ENCODE measurements around the gene MAPK8.

MAPK8 gene

DNA sequence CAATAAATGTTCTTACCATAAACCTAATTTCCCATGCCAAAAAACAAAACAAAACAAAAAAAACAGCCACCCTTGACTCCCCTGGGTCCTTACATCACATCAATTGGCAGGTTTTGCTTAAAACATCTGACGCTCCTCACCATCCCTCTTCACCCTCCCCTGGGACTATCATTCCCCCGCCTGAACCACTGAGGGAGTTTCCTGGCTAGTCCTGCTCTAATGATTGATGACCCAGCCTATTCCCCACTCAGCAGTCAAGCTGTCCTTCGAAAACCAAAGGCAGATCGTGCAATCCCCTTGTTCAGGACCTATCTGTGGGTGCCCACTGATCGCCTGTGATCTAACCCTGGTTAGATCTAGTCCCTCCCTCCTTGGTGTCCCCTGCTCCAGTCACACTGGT lies 20.8 kb upstream of the MAPK8 start:
- H3K36me3 Mint-ChIP-seq (ENCODE audit: low read depth) = no peaks in the 10 kb centered on the region
- peaks cover 2% of the 10 kb centered on the region for H3K27me3 Mint-ChIP-seq (ENCODE audit: low read depth)
- no peak overlapping the region for H3K4me3 Mint-ChIP-seq
- peaks cover 31% of the 10 kb centered on the region for H3K9me3 Mint-ChIP-seq
- DNase-seq (ENCODE audit: low spot score) = no peak
- no peak overlapping the region for H3K27ac Mint-ChIP-seq
- peaks cover 26% of the 10 kb centered on the region for H3K4me1 Mint-ChIP-seq (ENCODE audit: low read depth)

DNA sequence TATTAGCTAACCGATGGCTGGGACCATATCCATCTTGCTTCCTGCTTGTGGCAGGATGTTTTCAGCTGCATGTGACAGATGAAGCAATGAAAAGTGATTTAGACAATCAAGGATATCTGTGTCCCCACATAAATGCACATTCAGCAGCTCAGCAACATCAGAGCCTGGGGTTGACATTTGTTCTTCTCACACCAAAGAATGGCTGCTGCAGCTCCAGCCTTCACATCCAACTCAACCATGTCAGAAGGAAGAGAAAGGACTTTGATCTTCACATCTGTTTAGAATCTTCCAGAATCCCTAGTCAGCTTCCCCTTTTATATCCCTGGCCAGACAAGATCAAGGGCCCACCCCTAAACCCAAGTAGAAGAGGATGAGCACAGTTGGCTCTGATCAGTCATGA lies 20.1 kb upstream of the MAPK8 start:
- peaks cover 31% of the 10 kb centered on the region for H3K4me1 Mint-ChIP-seq (ENCODE audit: low read depth)
- peaks cover 2% of the 10 kb centered on the region for H3K27me3 Mint-ChIP-seq (ENCODE audit: low read depth)
- no peak for DNase-seq (ENCODE audit: low spot score)
- no peaks in the 10 kb centered on the region for H3K36me3 Mint-ChIP-seq (ENCODE audit: low read depth)
- no peak overlapping the region for H3K4me3 Mint-ChIP-seq
- H3K27ac Mint-ChIP-seq = no peak overlapping the region
- H3K9me3 Mint-ChIP-seq = peaks cover 26% of the 10 kb centered on the region

DNA sequence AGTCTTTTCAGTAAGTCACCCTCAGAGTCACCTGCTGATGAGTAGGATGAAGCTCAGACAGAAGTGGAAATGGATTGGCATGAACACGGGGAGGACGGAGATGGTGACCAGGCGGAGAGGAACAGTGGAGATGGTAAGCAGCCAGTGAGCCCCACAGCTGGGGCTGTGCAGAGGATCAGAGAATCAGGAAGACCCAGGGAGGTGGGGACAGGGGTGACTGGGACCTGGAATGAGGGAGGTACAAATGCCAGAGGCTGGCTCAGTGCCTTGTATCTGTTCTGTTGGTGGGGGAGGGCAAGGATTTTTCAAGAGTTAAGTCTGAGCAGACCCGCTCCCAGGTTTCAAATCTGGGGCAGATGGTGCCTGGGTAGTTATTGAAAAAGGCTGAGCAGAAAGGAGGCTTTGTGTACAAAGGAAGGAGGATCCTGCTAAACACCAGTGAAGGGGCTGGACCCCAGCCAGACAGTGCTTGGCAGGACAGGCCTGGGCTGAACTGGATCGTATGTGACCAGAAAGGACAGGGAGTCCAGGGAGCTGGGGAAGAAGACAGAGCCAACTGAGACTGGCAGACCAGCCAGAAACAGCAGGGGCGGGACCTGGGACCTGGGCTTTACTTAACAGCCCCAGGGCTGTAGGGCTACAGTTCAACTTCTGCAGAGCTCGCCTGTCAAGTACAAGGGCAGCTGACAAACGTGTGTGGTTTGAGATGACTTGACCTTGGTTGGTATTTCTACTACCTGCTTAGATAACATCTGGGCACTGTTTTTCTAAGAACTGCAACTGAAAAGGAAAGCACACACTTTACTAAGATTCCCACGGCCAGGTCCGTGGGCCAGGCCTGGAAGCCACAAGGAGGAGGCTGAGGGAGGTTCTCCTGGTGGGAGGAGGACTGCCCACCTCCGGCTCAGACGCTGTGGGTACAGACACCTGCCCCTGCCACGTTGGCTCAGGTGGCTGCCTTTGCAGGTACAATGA lies 18.8 kb upstream of the MAPK8 start:
- H3K27ac Mint-ChIP-seq = peak overlapping the region; percentile 17
- no peaks in the 10 kb centered on the region for H3K36me3 Mint-ChIP-seq (ENCODE audit: low read depth)
- peak; percentile 45 for DNase-seq (ENCODE audit: low spot score)
- peaks cover 32% of the 10 kb centered on the region for H3K4me1 Mint-ChIP-seq (ENCODE audit: low read depth)
- H3K27me3 Mint-ChIP-seq (ENCODE audit: low read depth) = peaks cover 2% of the 10 kb centered on the region
- H3K4me3 Mint-ChIP-seq = peak overlapping the region; percentile 41
- peaks cover 19% of the 10 kb centered on the region for H3K9me3 Mint-ChIP-seq

DNA sequence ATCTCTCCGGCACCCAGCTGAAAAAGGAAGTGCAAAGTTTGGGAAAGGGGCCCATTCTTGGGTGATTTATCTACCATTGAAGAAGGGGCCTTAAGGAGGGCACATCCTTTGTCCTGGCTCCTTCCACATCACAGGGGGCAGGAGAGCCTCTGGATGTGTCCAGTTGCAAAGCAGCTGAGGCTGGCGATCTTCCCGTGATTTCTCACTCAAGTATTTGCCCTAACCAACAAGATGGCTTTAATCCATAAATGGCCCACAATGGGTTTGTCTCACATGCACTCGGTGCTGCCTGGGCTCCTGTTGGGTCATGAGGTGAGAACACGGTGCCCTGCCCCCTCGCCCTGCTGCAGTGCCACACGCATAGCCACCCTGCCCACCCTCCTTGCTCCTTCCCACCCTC lies 17.8 kb upstream of the MAPK8 start:
- H3K4me3 Mint-ChIP-seq = no peak overlapping the region
- peaks cover 17% of the 10 kb centered on the region for H3K9me3 Mint-ChIP-seq
- peaks cover 32% of the 10 kb centered on the region for H3K4me1 Mint-ChIP-seq (ENCODE audit: low read depth)
- DNase-seq (ENCODE audit: low spot score) = no peak
- H3K27ac Mint-ChIP-seq = no peak overlapping the region
- H3K36me3 Mint-ChIP-seq (ENCODE audit: low read depth) = no peaks in the 10 kb centered on the region
- peaks cover 2% of the 10 kb centered on the region for H3K27me3 Mint-ChIP-seq (ENCODE audit: low read depth)

DNA sequence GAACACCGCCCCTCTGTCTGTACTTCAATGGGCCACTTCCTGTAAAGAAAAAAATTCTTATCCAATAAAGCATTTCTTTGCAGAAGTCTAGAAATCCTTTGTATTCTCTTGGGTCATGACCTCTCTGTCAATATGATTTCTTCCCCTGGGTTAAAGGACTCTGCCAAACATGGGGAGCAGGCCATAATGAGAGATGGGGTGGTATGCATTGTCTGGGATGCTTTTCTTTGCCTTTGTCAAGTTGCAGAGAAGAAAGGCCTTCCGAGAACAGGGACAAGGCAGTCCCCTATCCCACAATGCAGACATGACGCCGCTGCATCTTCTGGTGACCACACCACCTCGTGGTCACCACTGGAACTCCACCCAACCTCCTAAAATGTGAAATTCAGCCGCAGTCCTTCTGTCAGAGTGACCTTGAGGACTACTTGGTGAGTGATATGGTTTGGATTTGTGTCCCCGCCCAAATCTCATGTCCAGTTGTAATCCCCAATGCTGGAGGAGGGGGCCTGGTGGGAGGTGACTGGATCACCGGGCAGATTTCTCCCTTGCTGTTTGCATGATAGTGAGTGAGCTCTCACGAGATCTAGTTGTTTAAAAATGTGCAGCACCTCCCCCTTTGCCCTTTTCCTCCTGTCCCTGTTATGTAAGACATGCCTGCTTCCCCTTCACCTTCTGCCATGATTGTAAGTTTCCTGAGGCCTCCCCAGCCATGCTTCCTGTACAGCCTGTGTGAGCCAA lies 16.8 kb upstream of the MAPK8 start:
- Mint-ChIP-seq H3K4me1 (ENCODE audit: low read depth) (peaks cover 32% of the 10 kb centered on the region), H3K27ac (no peak overlapping the region), H3K9me3 (peaks cover 7% of the 10 kb centered on the region), H3K4me3 (no peak overlapping the region), H3K36me3 (ENCODE audit: low read depth) (no peaks in the 10 kb centered on the region), H3K27me3 (ENCODE audit: low read depth) (peaks cover 6% of the 10 kb centered on the region)
- DNase-seq (ENCODE audit: low spot score) = peak; percentile 49

DNA sequence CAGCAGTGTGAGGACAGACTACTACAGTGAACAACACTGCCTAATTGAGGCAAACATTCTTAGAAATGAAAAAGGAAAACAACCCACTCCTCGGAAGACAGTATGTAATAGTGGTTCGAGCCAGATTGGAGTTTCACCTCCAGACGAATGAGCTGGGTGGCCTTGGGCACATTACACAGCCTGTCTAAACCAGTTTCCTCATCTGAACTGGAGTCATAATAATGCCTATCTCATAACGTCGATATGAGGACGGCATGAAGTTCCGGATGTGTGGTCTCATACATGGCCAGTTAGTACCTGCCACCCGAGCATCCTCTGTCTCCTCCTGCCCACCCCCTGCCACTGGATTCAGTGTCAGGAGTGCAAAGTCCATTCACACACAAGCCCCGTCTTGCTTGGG lies 16.2 kb upstream of the MAPK8 start:
- no peak for DNase-seq (ENCODE audit: low spot score)
- H3K27ac Mint-ChIP-seq = no peak overlapping the region
- H3K9me3 Mint-ChIP-seq = peaks cover 1% of the 10 kb centered on the region
- peaks cover 31% of the 10 kb centered on the region for H3K4me1 Mint-ChIP-seq (ENCODE audit: low read depth)
- H3K4me3 Mint-ChIP-seq = no peak overlapping the region
- H3K36me3 Mint-ChIP-seq (ENCODE audit: low read depth) = no peaks in the 10 kb centered on the region
- peaks cover 6% of the 10 kb centered on the region for H3K27me3 Mint-ChIP-seq (ENCODE audit: low read depth)

DNA sequence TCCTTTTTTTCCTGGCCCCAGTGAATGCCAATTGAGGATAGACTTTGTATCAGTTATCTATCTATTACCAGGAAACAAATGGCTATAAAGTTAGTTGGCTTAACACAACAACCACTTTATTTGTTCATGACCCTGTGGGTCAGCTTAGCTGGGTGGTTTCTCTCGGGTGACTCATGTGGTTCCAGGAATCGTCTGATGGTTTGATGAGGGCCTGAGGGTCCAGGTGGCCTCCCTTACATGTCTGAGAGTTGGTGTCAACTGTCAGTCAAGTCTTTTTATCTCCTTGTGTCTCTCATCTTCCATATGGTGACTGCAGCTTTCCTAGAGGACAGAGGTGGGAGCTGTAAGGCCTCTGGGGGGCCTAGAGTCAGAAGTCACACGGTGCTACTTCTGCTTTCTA lies 15.3 kb upstream of the MAPK8 start:
- no peaks in the 10 kb centered on the region for H3K36me3 Mint-ChIP-seq (ENCODE audit: low read depth)
- no peak overlapping the region for H3K27ac Mint-ChIP-seq
- H3K4me3 Mint-ChIP-seq = no peak overlapping the region
- DNase-seq (ENCODE audit: low spot score) = no peak
- H3K9me3 Mint-ChIP-seq = no peaks in the 10 kb centered on the region
- peaks cover 30% of the 10 kb centered on the region for H3K4me1 Mint-ChIP-seq (ENCODE audit: low read depth)
- H3K27me3 Mint-ChIP-seq (ENCODE audit: low read depth) = peaks cover 4% of the 10 kb centered on the region

DNA sequence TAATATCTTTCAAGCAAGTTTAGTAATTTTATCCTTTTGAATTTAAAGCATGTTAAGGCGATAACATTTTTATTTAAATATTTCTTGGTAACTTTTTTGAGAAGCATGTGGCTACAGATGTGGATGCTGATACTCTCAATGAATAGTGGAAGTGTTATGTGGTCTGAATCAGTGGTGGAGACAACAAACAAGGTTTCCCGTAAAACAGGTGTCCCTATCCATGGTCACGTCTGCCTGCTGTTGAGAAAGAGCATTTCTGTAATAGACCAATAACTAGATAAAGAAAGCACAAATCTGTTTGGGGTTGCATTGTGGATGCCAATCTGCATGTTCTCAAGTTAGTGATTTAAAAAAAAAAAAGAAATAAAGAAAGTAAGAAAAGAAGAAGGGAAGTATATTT lies 13.9 kb upstream of the MAPK8 start:
- no peak for DNase-seq (ENCODE audit: low spot score)
- H3K27ac Mint-ChIP-seq = no peak overlapping the region
- H3K27me3 Mint-ChIP-seq (ENCODE audit: low read depth) = peaks cover 4% of the 10 kb centered on the region
- H3K4me1 Mint-ChIP-seq (ENCODE audit: low read depth) = peaks cover 24% of the 10 kb centered on the region
- H3K9me3 Mint-ChIP-seq = no peaks in the 10 kb centered on the region
- no peaks in the 10 kb centered on the region for H3K36me3 Mint-ChIP-seq (ENCODE audit: low read depth)
- H3K4me3 Mint-ChIP-seq = no peak overlapping the region

DNA sequence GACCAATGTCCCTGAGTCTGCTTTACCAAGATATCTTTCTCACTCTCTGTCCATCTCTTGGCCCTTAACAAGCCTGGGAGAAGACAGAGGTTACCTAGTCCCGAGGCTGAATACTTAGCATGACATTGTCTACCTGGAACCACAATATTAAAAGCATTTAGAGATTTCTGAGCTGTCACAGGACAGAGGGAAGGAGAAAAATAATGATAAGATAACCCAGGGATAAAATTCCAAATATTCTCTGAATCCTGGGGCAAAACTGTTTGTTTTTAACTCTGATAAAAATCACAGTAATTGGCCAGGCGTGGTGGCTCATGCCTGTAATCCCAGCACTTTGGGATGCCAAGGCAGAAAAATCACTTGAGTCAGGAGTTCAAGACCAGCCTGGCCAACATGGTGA lies 12.0 kb upstream of the MAPK8 start:
- H3K27me3 Mint-ChIP-seq (ENCODE audit: low read depth) = peaks cover 8% of the 10 kb centered on the region
- no peak overlapping the region for H3K27ac Mint-ChIP-seq
- no peak for DNase-seq (ENCODE audit: low spot score)
- no peaks in the 10 kb centered on the region for H3K9me3 Mint-ChIP-seq
- H3K4me1 Mint-ChIP-seq (ENCODE audit: low read depth) = peaks cover 14% of the 10 kb centered on the region
- H3K36me3 Mint-ChIP-seq (ENCODE audit: low read depth) = no peaks in the 10 kb centered on the region
- H3K4me3 Mint-ChIP-seq = no peak overlapping the region

DNA sequence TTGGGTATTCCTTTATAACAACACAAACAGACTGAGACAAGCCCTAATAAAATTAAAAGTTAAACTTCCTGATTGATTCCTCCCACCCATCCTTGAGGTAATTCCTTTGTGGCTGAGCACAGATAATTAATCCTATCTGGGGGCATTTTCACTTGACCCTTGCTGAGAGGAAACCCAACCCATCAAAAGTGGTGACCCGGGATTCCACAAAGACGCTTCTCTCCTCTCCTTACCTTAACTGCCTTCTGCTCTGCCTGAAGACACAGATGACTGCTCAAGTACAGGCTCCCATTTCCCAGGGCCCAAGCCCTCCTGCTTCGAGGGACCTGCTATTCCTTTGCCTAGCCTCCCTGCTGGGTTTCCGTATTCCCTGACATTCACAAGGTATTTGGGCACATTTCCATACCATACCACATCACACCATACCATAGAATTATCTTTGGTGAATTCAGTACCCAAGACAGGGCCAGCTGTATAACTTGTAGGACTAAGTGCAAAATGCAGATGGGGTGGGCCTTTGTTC lies 9.8 kb upstream of the MAPK8 start:
- DNase-seq (ENCODE audit: low spot score) = no peak
- Mint-ChIP-seq H3K27me3 (ENCODE audit: low read depth) (peaks cover 14% of the 10 kb centered on the region), H3K9me3 (no peaks in the 10 kb centered on the region), H3K4me1 (ENCODE audit: low read depth) (peaks cover 2% of the 10 kb centered on the region), H3K36me3 (ENCODE audit: low read depth) (no peaks in the 10 kb centered on the region), H3K4me3 (no peak overlapping the region), H3K27ac (no peak overlapping the region)

DNA sequence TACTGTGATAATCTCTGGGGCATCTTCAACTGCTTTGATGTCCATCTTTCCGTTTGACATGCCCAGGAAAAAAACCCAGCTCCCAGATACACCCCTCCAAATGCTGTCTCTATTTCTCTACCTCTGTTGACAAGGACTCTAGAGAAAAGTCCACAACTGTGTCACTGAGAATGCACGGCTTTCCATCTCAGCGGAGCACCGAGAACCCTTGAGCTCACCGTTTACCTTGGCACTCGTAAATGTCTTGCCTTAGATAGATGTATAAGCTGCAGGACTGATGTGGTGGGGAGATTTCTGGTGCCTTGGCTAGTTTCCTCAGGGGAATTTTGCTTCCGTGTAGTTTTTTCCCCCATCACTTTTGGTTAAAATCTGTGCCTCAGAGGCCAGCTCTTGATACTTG lies 7.4 kb upstream of the MAPK8 start:
- peaks cover 11% of the 10 kb centered on the region for H3K27me3 Mint-ChIP-seq (ENCODE audit: low read depth)
- peaks cover 5% of the 10 kb centered on the region for H3K4me1 Mint-ChIP-seq (ENCODE audit: low read depth)
- H3K27ac Mint-ChIP-seq = no peak overlapping the region
- no peak overlapping the region for H3K4me3 Mint-ChIP-seq
- DNase-seq (ENCODE audit: low spot score) = no peak
- no peaks in the 10 kb centered on the region for H3K9me3 Mint-ChIP-seq
- H3K36me3 Mint-ChIP-seq (ENCODE audit: low read depth) = no peaks in the 10 kb centered on the region

DNA sequence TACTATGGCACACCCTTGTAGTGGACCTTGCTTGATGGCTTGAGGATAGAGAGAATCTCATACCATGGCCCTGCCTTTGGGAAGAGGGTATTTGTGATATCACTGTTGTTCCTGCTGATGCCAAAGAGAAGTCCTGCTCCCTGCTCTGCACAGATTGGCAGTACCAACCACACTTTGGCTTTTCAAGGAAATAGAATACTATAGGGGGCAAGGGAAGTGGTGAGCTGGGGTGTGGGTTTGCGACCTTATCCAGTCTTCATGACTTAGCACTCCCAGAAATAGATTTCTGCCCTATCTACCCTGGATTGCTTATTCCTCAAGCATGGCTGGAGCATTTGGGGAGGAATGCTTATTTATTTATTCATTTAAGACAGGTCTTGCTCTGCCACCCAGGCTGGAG lies 6.8 kb upstream of the MAPK8 start:
- Mint-ChIP-seq H3K9me3 (no peaks in the 10 kb centered on the region), H3K27me3 (ENCODE audit: low read depth) (peaks cover 10% of the 10 kb centered on the region), H3K4me3 (no peak overlapping the region), H3K36me3 (ENCODE audit: low read depth) (no peaks in the 10 kb centered on the region), H3K27ac (no peak overlapping the region), H3K4me1 (ENCODE audit: low read depth) (peaks cover 5% of the 10 kb centered on the region)
- DNase-seq (ENCODE audit: low spot score) = no peak

DNA sequence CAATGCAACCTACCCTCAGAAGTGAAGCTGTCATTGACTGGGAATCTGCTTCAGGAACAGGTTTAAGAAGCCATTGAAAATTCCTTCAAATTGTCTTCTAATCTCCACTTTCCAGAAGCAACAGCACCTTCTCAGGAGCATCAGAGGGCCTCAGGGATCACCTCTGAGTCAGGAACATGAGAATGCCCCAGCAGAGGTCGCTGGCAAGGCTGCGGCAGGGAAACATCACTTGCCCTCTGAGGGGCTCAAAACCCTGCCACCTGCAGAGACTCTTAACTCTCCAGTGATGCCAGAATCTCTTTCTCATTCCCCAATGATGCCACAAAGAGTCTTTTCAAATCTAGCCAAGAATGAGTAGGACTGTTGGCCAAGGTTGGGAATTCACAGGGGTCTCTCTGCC lies 5.9 kb upstream of the MAPK8 start:
- DNase-seq (ENCODE audit: low spot score) = no peak
- H3K27ac Mint-ChIP-seq = no peak overlapping the region

More for the DNA sequence above, 5.9 kb upstream of the MAPK8 start:
- H3K4me1 Mint-ChIP-seq (ENCODE audit: low read depth) = peaks cover 7% of the 10 kb centered on the region
- H3K9me3 Mint-ChIP-seq = no peaks in the 10 kb centered on the region
- peaks cover 10% of the 10 kb centered on the region for H3K27me3 Mint-ChIP-seq (ENCODE audit: low read depth)
- no peak overlapping the region for H3K4me3 Mint-ChIP-seq
- H3K36me3 Mint-ChIP-seq (ENCODE audit: low read depth) = no peaks in the 10 kb centered on the region
